Small intestine (tissue), 7 donors: ENCODE data around the gene JPH3. TPM values are rescaled to one million over a fixed set of nuclear protein-coding genes. Genes with fewer than 3 reads are reported as not detected.

Source experiments
- DNase-seq, 2 donors: peaks; one replicate each; pipeline versions ENCODE4 v3.0.0 to v3.0.0-alpha.2; 2013
- FAIRE-seq: peaks from 2 replicates; lab custom pipeline; 2012; peaks lifted over from hg19 to GRCh38; lab: Jason Lieb, UNC
- H3K27ac ChIP-seq, 3 donors: one replicate each; pipeline ENCODE4 v1.5.1; 2013; ENCODE audit warnings: low read length in 2 of 3, mild to moderate bottlenecking in 2 of 3, control low read depth in 1 of 3, inconsistent platforms in 1 of 3, low read depth in 1 of 3, moderate library complexity in 1 of 3
- H3K27me3 ChIP-seq, 3 donors: one replicate each; pipeline ENCODE4 v1.6.1; 2013; ENCODE audit warnings: low read length in 3 of 3, inconsistent platforms in 1 of 3; ENCODE audit not compliant: control insufficient read depth in 3 of 3, insufficient read depth in 3 of 3
- H3K36me3 ChIP-seq, 3 donors: one replicate each; pipeline ENCODE4 v1.6.1; 2013; ENCODE audit warnings: low read length in 3 of 3, inconsistent platforms in 1 of 3, low read depth in 1 of 3, mild to moderate bottlenecking in 1 of 3, moderate library complexity in 1 of 3; ENCODE audit not compliant: control insufficient read depth in 3 of 3, insufficient read depth in 2 of 3
- H3K4me1 ChIP-seq, 3 donors: one replicate each; pipeline ENCODE4 v1.6.1; 2013; ENCODE audit warnings: low read length in 2 of 3, inconsistent platforms in 1 of 3, low read depth in 1 of 3, mild to moderate bottlenecking in 1 of 3, moderate library complexity in 1 of 3; ENCODE audit not compliant: control insufficient read depth in 3 of 3, insufficient read depth in 2 of 3
- H3K4me3 ChIP-seq, 3 donors: one replicate each; pipeline ENCODE4 v1.5.1; 2013; ENCODE audit warnings: low read length in 3 of 3, control low read depth in 1 of 3, inconsistent platforms in 1 of 3, low read depth in 1 of 3, mild to moderate bottlenecking in 1 of 3, moderate library complexity in 1 of 3
- H3K9me3 ChIP-seq, 2 donors: one replicate each; pipeline ENCODE4 v1.6.1; 2013; ENCODE audit warnings: low read depth in 1 of 2, low read length in 1 of 2; ENCODE audit not compliant: control insufficient read depth in 2 of 2, insufficient read depth in 1 of 2
- WGBS, 3 donors: extraction: QIAGEN DNeasy Blood & Tissue Kit; methylation state at CpG; one replicate each; pipeline ENCODE4 v1.1.7; 2013; 5-methylcytosine and 5-hydroxymethylcytosine counted together
- polyA plus RNA-seq, 4 donors: library from polyadenylated mRNA; stranded (reverse) in 3 of 4; unstranded in 1 of 4; fragments of 200-250 nt in 3 of 4; fragments of 120-200 nt in 1 of 4; gene quantifications; one replicate each; pipeline versions ENCODE4 v1.2.1 to v1.2.3, GENCODE V29; 2013
- donor health status: healthy with polysubstance abuse.
- donor health status: control.
- donor health status: control.
- donor health status: Bipolar disorder and iron deficiency.
- donor health status: healthy.

JPH3 gene
- polyA plus RNA-seq, 4 donors, result 0.22 to 2.4 TPM; not detected in 2

GRCh38 chr16:87610026-87610425 lies 7.7 kb downstream of the JPH3 start:
- WGBS, 3 donors, result 76 to 79% (median 77%) methylated on average over 9 of the region's 9 CpGs
- H3K27ac ChIP-seq, result no peak overlapping the region
- FAIRE-seq (no peak), DNase-seq (no peak)
- H3K27me3 ChIP-seq, result peaks cover 8 to 12% (median 9%) of the 10 kb centered on the region in 3 donors
- H3K4me3 ChIP-seq, result no peak overlapping the region
- no peaks in the 10 kb centered on the region for H3K9me3 ChIP-seq
- no peaks in the 10 kb centered on the region for H3K36me3 ChIP-seq
- H3K4me1 ChIP-seq, result no peaks in the 10 kb centered on the region

GRCh38 chr16:87611456-87611855 lies 9.1 kb downstream of the JPH3 start:
- H3K36me3 ChIP-seq, result no peaks in the 10 kb centered on the region
- 71 to 83% (median 82%) methylated on average over 6 of the region's 6 CpGs for WGBS, 3 donors
- H3K4me3 ChIP-seq, result no peak overlapping the region
- FAIRE-seq (no peak), DNase-seq (no peak)
- no peak overlapping the region for H3K27ac ChIP-seq
- no peaks in the 10 kb centered on the region for H3K4me1 ChIP-seq
- H3K9me3 ChIP-seq, result no peaks in the 10 kb centered on the region
- H3K27me3 ChIP-seq, result peaks cover 0 to 4% (median 0%) of the 10 kb centered on the region in 3 donors

GRCh38 chr16:87613961-87614360 lies 11.7 kb downstream of the JPH3 start:
- no peak for FAIRE-seq
- Histone ChIP-seq H3K27ac (no peak overlapping the region), H3K36me3 (no peaks in the 10 kb centered on the region), H3K4me3 (no peak overlapping the region), H3K4me1 (no peaks in the 10 kb centered on the region), H3K27me3 (no peaks in the 10 kb centered on the region), H3K9me3 (no peaks in the 10 kb centered on the region)
- no peak for DNase-seq
- 80 to 85% (median 84%) methylated on average over 10 of the region's 10 CpGs for WGBS, 3 donors

- FAIRE-seq (no peak), DNase-seq (no peak)
- WGBS, 3 donors, result 76 to 83% (median 80%) methylated on average over 19 of the region's 19 CpGs
Observed at GRCh38 chr16:87615621-87616041, 13.3 kb downstream of the JPH3 start.

GRCh38 chr16:87616556-87616955 lies 14.2 kb downstream of the JPH3 start:
- Histone ChIP-seq H3K36me3 (no peaks in the 10 kb centered on the region), H3K9me3 (no peaks in the 10 kb centered on the region), H3K4me1 (no peaks in the 10 kb centered on the region), H3K27ac (no peak overlapping the region), H3K27me3 (peaks cover 0 to 3% (median 0%) of the 10 kb centered on the region in 3 donors), H3K4me3 (no peak overlapping the region)
- FAIRE-seq (no peak), DNase-seq (no peak)
- 77% methylated on average over 17 of the region's 17 CpGs for WGBS, 3 donors

More at GRCh38 chr16:87615621-87616041, 13.3 kb downstream of the JPH3 start:
- Histone ChIP-seq H3K9me3 (no peaks in the 10 kb centered on the region), H3K27ac (no peak overlapping the region), H3K27me3 (peaks cover 0 to 3% (median 0%) of the 10 kb centered on the region in 3 donors), H3K4me3 (no peak overlapping the region), H3K4me1 (no peaks in the 10 kb centered on the region), H3K36me3 (no peaks in the 10 kb centered on the region)

- DNase-seq (no peak), FAIRE-seq (no peak)
- no peak overlapping the region for H3K27ac ChIP-seq
- WGBS, 3 donors, result 56 to 79% (median 73%) methylated on average over 8 to 12 of the region's 12 CpGs
- H3K36me3 ChIP-seq, result no peaks in the 10 kb centered on the region
- H3K4me1 ChIP-seq, result no peaks in the 10 kb centered on the region
- H3K4me3 ChIP-seq, result no peak overlapping the region
- H3K27me3 ChIP-seq, result peaks cover 0 to 3% (median 0%) of the 10 kb centered on the region in 3 donors
- no peaks in the 10 kb centered on the region for H3K9me3 ChIP-seq
Observed at GRCh38 chr16:87618216-87618615, 15.9 kb downstream of the JPH3 start.

- Histone ChIP-seq H3K4me1 (no peaks in the 10 kb centered on the region), H3K4me3 (no peak overlapping the region), H3K27ac (no peak overlapping the region), H3K36me3 (no peaks in the 10 kb centered on the region), H3K27me3 (peaks cover 0 to 3% (median 0%) of the 10 kb centered on the region in 3 donors), H3K9me3 (no peaks in the 10 kb centered on the region)
- FAIRE-seq (no peak), DNase-seq (no peak)
- WGBS, 3 donors, result 60 to 68% (median 62%) methylated on average over 26 of the region's 26 CpGs
Observed at GRCh38 chr16:87619360-87620200, 17.3 kb downstream of the JPH3 start.

GRCh38 chr16:87620201-87620495 lies 17.8 kb downstream of the JPH3 start:
- Histone ChIP-seq H3K27me3 (peaks cover 0 to 3% (median 0%) of the 10 kb centered on the region in 3 donors), H3K27ac (no peak overlapping the region), H3K9me3 (no peaks in the 10 kb centered on the region), H3K4me3 (no peak overlapping the region), H3K4me1 (no peaks in the 10 kb centered on the region), H3K36me3 (no peaks in the 10 kb centered on the region)
- FAIRE-seq, result no peak
- WGBS, 3 donors, result 4 to 21% (median 21%) methylated on average over 5 of the region's 5 CpGs
- DNase-seq, result no peak

- 27 to 45% (median 28%) methylated on average over 8 of the region's 8 CpGs for WGBS, 3 donors
- Histone ChIP-seq H3K36me3 (no peaks in the 10 kb centered on the region), H3K4me1 (no peaks in the 10 kb centered on the region), H3K4me3 (no peak overlapping the region), H3K9me3 (no peaks in the 10 kb centered on the region), H3K27me3 (peaks cover 0 to 3% (median 0%) of the 10 kb centered on the region in 3 donors), H3K27ac (no peak overlapping the region)
- FAIRE-seq (no peak), DNase-seq (no peak)
Observed at GRCh38 chr16:87621550-87621829, 19.2 kb downstream of the JPH3 start.
